Islet of Langerhans (tissue), 1 donor: ENCODE data around the gene RAB34.

Experiments used
- FAIRE-seq: peaks from one replicate; lab custom pipeline; 2011; peaks lifted over from hg19 to GRCh38; lab: Jason Lieb, UNC

The RAB34 gene

DNA sequence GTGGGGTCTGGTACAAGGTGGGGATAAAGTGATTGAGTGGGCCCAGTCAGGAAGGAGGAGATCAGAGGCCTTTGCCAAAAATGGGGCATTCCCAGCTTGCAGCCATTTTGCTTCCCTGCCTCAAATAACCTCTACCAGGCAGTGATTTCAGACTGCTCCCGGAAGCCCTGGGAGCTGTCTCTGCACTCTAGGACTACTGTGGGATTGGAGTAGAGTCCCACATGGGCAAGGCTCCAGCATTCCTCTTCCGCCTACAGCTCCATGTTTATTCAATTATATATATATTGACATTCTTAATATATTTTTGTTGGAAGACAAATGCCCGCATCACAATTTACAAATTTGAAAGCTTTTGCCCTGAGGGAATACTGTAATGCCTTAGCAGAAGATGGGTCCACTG, 42.2 kb downstream of the RAB34 start:
- FAIRE-seq = no peak

DNA sequence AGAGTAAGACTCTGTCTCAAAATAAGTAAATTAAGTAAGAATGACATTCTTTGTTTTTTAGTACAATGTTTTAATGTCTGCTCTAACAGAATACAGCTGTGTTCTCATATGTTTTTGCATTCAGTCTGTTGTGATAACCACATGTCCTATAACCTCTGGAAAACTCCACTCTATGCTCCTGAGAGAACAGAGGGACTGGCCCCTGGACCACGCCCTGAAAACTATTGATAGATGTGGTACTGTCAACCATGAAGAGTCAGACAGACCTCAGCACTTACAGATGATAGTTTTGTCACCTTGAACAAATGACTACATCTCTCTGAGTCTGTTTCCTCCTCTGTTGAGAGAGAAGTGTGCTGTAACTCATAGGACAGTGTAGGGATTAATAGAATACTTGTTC, 47.8 kb downstream of the RAB34 start:
- no peak for FAIRE-seq

- FAIRE-seq = no peak
These were observed 49.8 kb downstream of the RAB34 start for GRCh38 chr17:28667870-28668269.

GRCh38 chr17:28665994-28666393, 51.7 kb downstream of the RAB34 start:
- FAIRE-seq = no peak
